Caco-2 (cell line): ENCODE measurements around the gene IL1RAPL1. TPM values are rescaled to one million over a fixed set of nuclear protein-coding genes. Genes with fewer than 3 reads are reported as not detected.

Experiments
- BruUV-seq: library from RNA; stranded (reverse); fragments of 400-500 nt; replicated peaks from 2 replicates; lab custom pipeline; 2021; lab: Mats Ljungman, UMichigan
- CTCF ChIA-PET: fragments of 300-600 bp; sonication (Branson Sonifier 250); formaldehyde crosslinking; loops from one replicate; lab custom pipeline; 2022; ENCODE audit warnings: antibody characterized with exemption; lab: Charles Lee
- POLR2A ChIA-PET: fragments of 300-600 bp; sonication (Branson Sonifier 250); formaldehyde crosslinking; loops from one replicate; lab custom pipeline; 2022; ENCODE audit warnings: antibody characterized with exemption; lab: Charles Lee
- DNase-seq, 2 experiments: peaks; one replicate each; pipeline versions ENCODE4 v3.0.0 to v3.0.0-alpha.2; 2020 to 2022
- H3K27me3 ChIP-seq: replicated peaks from 2 replicates; pipeline ENCODE4 v1.6.0; 2011; ENCODE audit warnings: low read length; ENCODE audit not compliant: control insufficient read depth, insufficient read depth
- H3K36me3 ChIP-seq: 2 replicates; pipeline ENCODE4 v1.5.1; 2011; ENCODE audit warnings: low read length; ENCODE audit not compliant: control insufficient read depth, insufficient read depth
- H3K4me1 ChIP-seq: fragments of 250-450 bp; sonication (Bioruptor Pico); 2 replicates; pipeline ENCODE4 v1.5.1; 2020; ENCODE audit warnings: mild to moderate bottlenecking
- H3K4me3 ChIP-seq: 2 replicates; pipeline ENCODE4 v1.5.1; 2011; ENCODE audit warnings: low read depth, mild to moderate bottlenecking, control low read depth, low read length
- H3K9me3 ChIP-seq: fragments of 250-450 bp; sonication (Bioruptor Pico); 2 replicates; pipeline ENCODE4 v1.5.1; 2020; ENCODE audit warnings: mild to moderate bottlenecking, moderate library complexity
- H3K27ac Mint-ChIP-seq: one replicate; pipeline ENCODE4 v1.8.0; 2022; ENCODE audit warnings: mixed read lengths; ENCODE audit not compliant: unreplicated experiment
- H3K27me3 Mint-ChIP-seq: one replicate; pipeline ENCODE4 v1.8.0; 2022; ENCODE audit warnings: mixed read lengths; ENCODE audit not compliant: insufficient read depth, unreplicated experiment
- H3K36me3 Mint-ChIP-seq: one replicate; pipeline ENCODE4 v1.8.0; 2022; ENCODE audit warnings: mild to moderate bottlenecking, mixed read lengths; ENCODE audit not compliant: insufficient read depth, unreplicated experiment
- H3K4me1 Mint-ChIP-seq: one replicate; pipeline ENCODE4 v1.8.0; 2022; ENCODE audit warnings: low read depth, mixed read lengths; ENCODE audit not compliant: unreplicated experiment
- H3K4me3 Mint-ChIP-seq: one replicate; pipeline ENCODE4 v1.8.0; 2022; ENCODE audit warnings: mild to moderate bottlenecking, moderate library complexity, mixed read lengths; ENCODE audit not compliant: unreplicated experiment
- H3K9me3 Mint-ChIP-seq: one replicate; pipeline ENCODE4 v1.8.0; 2022; ENCODE audit warnings: mixed read lengths; ENCODE audit not compliant: unreplicated experiment
- intact Hi-C: fragments of 100-400 bp; cut with micrococcal nuclease; formaldehyde crosslinking; loops from one replicate; pipeline ENCODE4 v1.10.0; 2022; ENCODE audit not compliant: unreplicated experiment
- total RNA-seq: library from RNA; stranded (reverse); gene quantifications from 2 replicates; pipeline ENCODE4 v1.2.3, GENCODE V29; 2022
- TF ChIP-seq, protein P1 (sequence below), 2 experiments: fragments of 200-600 bp in 1 of 2; IDR thresholded peaks; 1 replicate in 1 of 2; 2 replicates in 1 of 2; pipeline versions ENCODE4 v1.5.1 to v1.8.0; 2011 to 2022; ENCODE audit warnings: antibody characterized with exemption in 1 of 2, control low read depth in 1 of 2, inconsistent platforms in 1 of 2, low read depth in 1 of 2, low read length in 1 of 2, mild to moderate bottlenecking in 1 of 2, moderate library complexity in 1 of 2; ENCODE audit not compliant: insufficient read depth in 1 of 2, severe bottlenecking in 1 of 2, unreplicated experiment in 1 of 2

IL1RAPL1 gene
- total RNA-seq, 1 experiment from 2014 or later = not detected

DNA sequence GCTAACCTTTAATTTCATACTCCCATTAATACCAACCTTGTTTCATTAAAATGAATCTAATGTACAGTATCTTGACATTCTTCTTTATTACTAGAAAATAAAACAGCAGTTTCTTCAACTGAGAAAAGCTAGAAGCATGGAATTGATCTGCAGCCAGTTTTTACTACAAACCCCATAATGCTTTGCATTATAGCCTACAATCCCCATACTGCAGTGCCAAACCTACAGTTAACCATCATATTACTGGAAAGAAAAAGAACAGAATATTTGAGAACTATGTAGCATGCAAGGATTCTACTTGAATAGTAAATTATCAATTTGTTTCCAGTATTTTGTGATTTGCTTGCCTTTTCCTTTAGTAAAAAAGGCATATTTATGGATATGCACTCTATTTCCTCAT is 3.2 kb upstream of the IL1RAPL1 start:
- TF ChIP-seq, protein P1, sequence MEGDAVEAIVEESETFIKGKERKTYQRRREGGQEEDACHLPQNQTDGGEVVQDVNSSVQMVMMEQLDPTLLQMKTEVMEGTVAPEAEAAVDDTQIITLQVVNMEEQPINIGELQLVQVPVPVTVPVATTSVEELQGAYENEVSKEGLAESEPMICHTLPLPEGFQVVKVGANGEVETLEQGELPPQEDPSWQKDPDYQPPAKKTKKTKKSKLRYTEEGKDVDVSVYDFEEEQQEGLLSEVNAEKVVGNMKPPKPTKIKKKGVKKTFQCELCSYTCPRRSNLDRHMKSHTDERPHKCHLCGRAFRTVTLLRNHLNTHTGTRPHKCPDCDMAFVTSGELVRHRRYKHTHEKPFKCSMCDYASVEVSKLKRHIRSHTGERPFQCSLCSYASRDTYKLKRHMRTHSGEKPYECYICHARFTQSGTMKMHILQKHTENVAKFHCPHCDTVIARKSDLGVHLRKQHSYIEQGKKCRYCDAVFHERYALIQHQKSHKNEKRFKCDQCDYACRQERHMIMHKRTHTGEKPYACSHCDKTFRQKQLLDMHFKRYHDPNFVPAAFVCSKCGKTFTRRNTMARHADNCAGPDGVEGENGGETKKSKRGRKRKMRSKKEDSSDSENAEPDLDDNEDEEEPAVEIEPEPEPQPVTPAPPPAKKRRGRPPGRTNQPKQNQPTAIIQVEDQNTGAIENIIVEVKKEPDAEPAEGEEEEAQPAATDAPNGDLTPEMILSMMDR (IDR thresholded peaks at IDR 0.05; ENCODE audit: insufficient read depth in 1 of 2, low read depth in 1 of 2, low read length in 1 of 2, severe bottlenecking in 1 of 2, unreplicated experiment in 1 of 2) = no peak
- no peaks in the 10 kb centered on the region for H3K36me3 Mint-ChIP-seq
- DNase-seq = no peak
- H3K4me3 Mint-ChIP-seq = no peak overlapping the region
- ChIA-PET CTCF (no interaction called here), POLR2A (no interaction called here)
- H3K9me3 ChIP-seq = no peaks in the 10 kb centered on the region
- intact Hi-C loops = no loop called here
- no peaks in the 10 kb centered on the region for H3K9me3 Mint-ChIP-seq
- H3K27me3 Mint-ChIP-seq = no peaks in the 10 kb centered on the region
- H3K27ac Mint-ChIP-seq = no peak overlapping the region
- BruUV-seq = no TSS peak
- no peaks in the 10 kb centered on the region for H3K4me1 Mint-ChIP-seq
- no peaks in the 10 kb centered on the region for H3K27me3 ChIP-seq
- no peaks in the 10 kb centered on the region for H3K4me1 ChIP-seq
- no peak overlapping the region for H3K4me3 ChIP-seq
- H3K36me3 ChIP-seq = no peaks in the 10 kb centered on the region

DNA sequence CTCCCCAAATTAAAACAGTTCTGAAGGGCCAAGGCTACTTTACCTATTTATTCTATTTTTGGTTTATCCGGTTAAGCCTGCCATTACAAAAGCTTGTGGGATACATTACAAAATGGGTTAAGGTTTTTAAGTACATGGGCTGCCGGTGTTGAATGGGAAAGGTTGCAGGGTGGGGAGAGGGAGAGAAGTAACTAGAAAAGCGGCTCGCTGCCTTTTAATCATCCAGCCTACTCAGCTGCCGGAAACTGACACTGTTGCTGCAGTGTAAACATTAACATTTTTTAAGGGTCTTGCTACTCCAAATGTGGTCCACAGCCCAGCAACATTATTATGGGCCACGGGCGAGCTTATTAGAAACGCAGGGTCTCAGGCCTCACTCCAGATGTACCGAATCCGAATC is 1.5 kb upstream of the IL1RAPL1 start:
- Mint-ChIP-seq H3K9me3 (no peaks in the 10 kb centered on the region), H3K4me3 (no peak overlapping the region), H3K4me1 (no peaks in the 10 kb centered on the region), H3K27ac (no peak overlapping the region), H3K36me3 (no peaks in the 10 kb centered on the region), H3K27me3 (no peaks in the 10 kb centered on the region)
- Histone ChIP-seq H3K4me1 (no peaks in the 10 kb centered on the region), H3K4me3 (no peak overlapping the region), H3K36me3 (no peaks in the 10 kb centered on the region), H3K9me3 (no peaks in the 10 kb centered on the region), H3K27me3 (no peaks in the 10 kb centered on the region)
- no TSS peak for BruUV-seq
- intact Hi-C loops = loop anchor here (2.0 kb wide), 1 partner anchor 505 kb away; no protein-coding TSS in a partner anchor
- ChIA-PET POLR2A (no interaction called here), CTCF (no interaction called here)
- TF ChIP-seq, protein P1 (IDR thresholded peaks at IDR 0.05; ENCODE audit: insufficient read depth in 1 of 2, low read depth in 1 of 2, low read length in 1 of 2, severe bottlenecking in 1 of 2, unreplicated experiment in 1 of 2) = no peak
- no peak for DNase-seq

DNA sequence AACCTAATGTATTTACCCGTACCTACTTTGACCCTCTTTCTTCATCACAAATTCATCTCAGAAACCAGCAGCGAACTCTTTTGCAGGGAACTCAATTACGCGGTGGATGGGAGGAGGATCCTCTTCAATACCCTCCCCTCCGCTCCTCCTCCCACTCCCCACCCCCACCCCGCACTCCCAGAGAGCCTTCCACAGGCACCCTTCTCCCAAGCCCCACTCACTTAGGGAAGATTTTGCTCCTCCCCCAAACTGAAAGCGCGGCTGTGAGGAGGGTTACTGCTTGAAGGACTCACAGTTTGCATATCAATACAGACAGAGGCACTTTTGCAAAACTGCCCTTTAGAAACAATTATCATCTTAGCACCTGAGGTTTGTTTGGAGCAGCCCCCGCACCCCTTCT is 960 bp upstream of the IL1RAPL1 start:
- Mint-ChIP-seq H3K27me3 (no peaks in the 10 kb centered on the region), H3K9me3 (no peaks in the 10 kb centered on the region), H3K4me1 (no peaks in the 10 kb centered on the region), H3K4me3 (no peak overlapping the region), H3K36me3 (no peaks in the 10 kb centered on the region), H3K27ac (no peak overlapping the region)
- TF ChIP-seq, protein P1 (IDR thresholded peaks at IDR 0.05; ENCODE audit: insufficient read depth in 1 of 2, low read depth in 1 of 2, low read length in 1 of 2, severe bottlenecking in 1 of 2, unreplicated experiment in 1 of 2) = no peak
- DNase-seq = no peak
- Histone ChIP-seq H3K4me3 (no peak overlapping the region), H3K4me1 (no peaks in the 10 kb centered on the region), H3K9me3 (no peaks in the 10 kb centered on the region), H3K36me3 (no peaks in the 10 kb centered on the region), H3K27me3 (no peaks in the 10 kb centered on the region)
- CTCF ChIA-PET = no interaction called here
- intact Hi-C loops = loop anchor here (2.0 kb wide), 1 partner anchor 505 kb away; no protein-coding TSS in a partner anchor
- no TSS peak for BruUV-seq
- POLR2A ChIA-PET = no interaction called here
